ENCODE results near the gene FNBP1L.
A peak's percentile ranks its signal among the peaks of the same experiment; 100 is the strongest.

The FNBP1L gene

GRCh38 chr1:93447481-93448291, at the start of gene FNBP1L:
TSS of gene FNBP1L (plus strand) at chr1:93448118. CDS start at chr1:93448282, 164 bp downstream.
- DNase-seq (ENCODE audit: low read depth in 3 of 3, low spot score in 1 of 3): peak in 2 of 3 donors; percentile 18 to 51

GRCh38 chr1:93399781-93400180, 48.1 kb upstream of the FNBP1L start:
- no peak for DNase-seq (ENCODE audit: low read depth in 3 of 3, low spot score in 1 of 3)

- DNase-seq (ENCODE audit: low read depth in 3 of 3, low spot score in 1 of 3): no peak
These were observed 39.7 kb upstream of the FNBP1L start for GRCh38 chr1:93408203-93408602.

GRCh38 chr1:93411000-93411399, 36.9 kb upstream of the FNBP1L start:
- DNase-seq (ENCODE audit: low read depth in 3 of 3, low spot score in 1 of 3): no peak

- no peak for DNase-seq (ENCODE audit: low read depth in 3 of 3, low spot score in 1 of 3)
These were observed 33.2 kb upstream of the FNBP1L start for GRCh38 chr1:93414749-93415148.

GRCh38 chr1:93415296-93415695, 32.6 kb upstream of the FNBP1L start:
- DNase-seq (ENCODE audit: low read depth in 3 of 3, low spot score in 1 of 3): no peak

GRCh38 chr1:93416183-93416582, 31.7 kb upstream of the FNBP1L start:
- DNase-seq (ENCODE audit: low read depth in 3 of 3, low spot score in 1 of 3): no peak

- no peak for DNase-seq (ENCODE audit: low read depth in 3 of 3, low spot score in 1 of 3)
These were observed 28.6 kb upstream of the FNBP1L start for GRCh38 chr1:93419344-93419743.

- no peak for DNase-seq (ENCODE audit: low read depth in 3 of 3, low spot score in 1 of 3)
These were observed 27.5 kb upstream of the FNBP1L start for GRCh38 chr1:93420400-93420799.

GRCh38 chr1:93426181-93426580, 21.7 kb upstream of the FNBP1L start:
- no peak for DNase-seq (ENCODE audit: low read depth in 3 of 3, low spot score in 1 of 3)

GRCh38 chr1:93427656-93428055, 20.3 kb upstream of the FNBP1L start:
- DNase-seq (ENCODE audit: low read depth in 3 of 3, low spot score in 1 of 3): no peak

- DNase-seq (ENCODE audit: low read depth in 3 of 3, low spot score in 1 of 3): no peak
These were observed 14.4 kb upstream of the FNBP1L start for GRCh38 chr1:93433407-93433961.

- DNase-seq (ENCODE audit: low read depth in 3 of 3, low spot score in 1 of 3): no peak
These were observed 13.8 kb upstream of the FNBP1L start for GRCh38 chr1:93434088-93434487.

- DNase-seq (ENCODE audit: low read depth in 3 of 3, low spot score in 1 of 3): no peak
These were observed 12.9 kb upstream of the FNBP1L start for GRCh38 chr1:93434987-93435386.

GRCh38 chr1:93435443-93435842, 12.5 kb upstream of the FNBP1L start:
- no peak for DNase-seq (ENCODE audit: low read depth in 3 of 3, low spot score in 1 of 3)

GRCh38 chr1:93436496-93436895, 11.4 kb upstream of the FNBP1L start:
- no peak for DNase-seq (ENCODE audit: low read depth in 3 of 3, low spot score in 1 of 3)

GRCh38 chr1:93437976-93438605, 9.8 kb upstream of the FNBP1L start:
- no peak for DNase-seq (ENCODE audit: low read depth in 3 of 3, low spot score in 1 of 3)

- no peak for DNase-seq (ENCODE audit: low read depth in 3 of 3, low spot score in 1 of 3)
These were observed 9.2 kb upstream of the FNBP1L start for GRCh38 chr1:93438716-93439115.

- no peak for DNase-seq (ENCODE audit: low read depth in 3 of 3, low spot score in 1 of 3)
These were observed 7.6 kb upstream of the FNBP1L start for GRCh38 chr1:93440272-93440671.

GRCh38 chr1:93440706-93441105, 7.2 kb upstream of the FNBP1L start:
- no peak for DNase-seq (ENCODE audit: low read depth in 3 of 3, low spot score in 1 of 3)

GRCh38 chr1:93441589-93441988, 6.3 kb upstream of the FNBP1L start:
- DNase-seq (ENCODE audit: low read depth in 3 of 3, low spot score in 1 of 3): no peak

- no peak for DNase-seq (ENCODE audit: low read depth in 3 of 3, low spot score in 1 of 3)
These were observed 5.8 kb upstream of the FNBP1L start for GRCh38 chr1:93442008-93442666.

All from stimulated activated CD4-positive, alpha-beta T cell treated with anti-CD3 and anti-CD28 coated beads, TNF-alpha, amount 100 ng/mL, for 1 hour (primary cell).